Erythroblast (primary cell): Measurements from ENCODE around the gene KRTAP5-3.

ENCODE experiments used
- DNase-seq, 2 experiments: peaks; one replicate each; lab custom pipeline; 2025; lab: John Stamatoyannopoulos, UW
- GATA1 ChIP-seq: IDR thresholded peaks from 2 replicates; pipeline ENCODE4 v1.6.1; 2011; ENCODE audit warnings: low read depth, mild to moderate bottlenecking, control low read depth, low read length, moderate library complexity
- POLR2A ChIP-seq: IDR thresholded peaks from 2 replicates; pipeline ENCODE4 v1.6.1; 2011; ENCODE audit warnings: mild to moderate bottlenecking, low read length

KRTAP5-3 gene

GRCh38 chr11:1564535-1565172 is 43.6 kb downstream of the KRTAP5-3 start:
- TF ChIP-seq POLR2A, result no peak
- TF ChIP-seq GATA1, result no peak
- DNase-seq, result peak in 1 of 2 experiments; percentile 58

DNA sequence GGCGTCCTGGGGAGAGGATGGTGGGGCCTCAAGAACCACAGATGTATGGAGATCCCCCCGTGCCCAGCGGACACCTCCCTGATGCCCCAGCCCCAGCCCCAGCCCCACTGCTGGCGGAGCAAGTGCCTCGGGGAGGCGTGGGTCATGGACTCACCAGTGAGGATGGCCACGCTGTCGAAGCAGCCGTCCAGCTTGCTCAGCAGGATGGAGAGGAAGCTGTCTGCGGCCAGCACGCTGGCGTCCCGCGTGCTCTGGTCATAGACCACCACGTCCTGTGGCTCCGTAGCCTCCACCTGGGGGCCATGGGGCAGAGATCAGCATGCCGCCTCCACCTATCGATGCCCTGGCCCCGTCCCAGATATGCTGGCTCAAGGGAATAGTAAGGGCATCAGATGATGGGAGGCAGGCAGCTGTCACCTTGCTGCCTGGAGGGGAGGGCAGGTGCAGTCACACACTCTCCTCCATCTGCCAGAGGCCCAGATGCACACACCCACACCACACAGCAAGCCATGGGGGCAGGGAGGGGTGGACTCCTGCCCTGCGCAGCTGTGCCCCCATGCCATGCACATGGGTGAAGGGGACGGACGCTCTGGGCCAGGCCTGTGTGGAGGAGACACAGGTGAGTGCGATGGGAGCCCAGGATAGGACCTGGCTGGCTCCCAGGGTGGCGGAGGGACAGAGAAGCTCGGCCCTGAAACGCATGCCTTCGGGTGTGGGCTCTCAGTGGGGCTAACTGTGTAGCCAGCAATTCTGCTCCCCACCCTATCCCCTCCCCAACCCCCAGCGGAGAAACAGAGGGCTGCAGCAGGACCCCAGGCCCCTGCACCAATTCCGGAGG is 44.3 kb downstream of the KRTAP5-3 start:
- DNase-seq, result no peak
- TF ChIP-seq POLR2A (no peak), GATA1 (no peak)

DNA sequence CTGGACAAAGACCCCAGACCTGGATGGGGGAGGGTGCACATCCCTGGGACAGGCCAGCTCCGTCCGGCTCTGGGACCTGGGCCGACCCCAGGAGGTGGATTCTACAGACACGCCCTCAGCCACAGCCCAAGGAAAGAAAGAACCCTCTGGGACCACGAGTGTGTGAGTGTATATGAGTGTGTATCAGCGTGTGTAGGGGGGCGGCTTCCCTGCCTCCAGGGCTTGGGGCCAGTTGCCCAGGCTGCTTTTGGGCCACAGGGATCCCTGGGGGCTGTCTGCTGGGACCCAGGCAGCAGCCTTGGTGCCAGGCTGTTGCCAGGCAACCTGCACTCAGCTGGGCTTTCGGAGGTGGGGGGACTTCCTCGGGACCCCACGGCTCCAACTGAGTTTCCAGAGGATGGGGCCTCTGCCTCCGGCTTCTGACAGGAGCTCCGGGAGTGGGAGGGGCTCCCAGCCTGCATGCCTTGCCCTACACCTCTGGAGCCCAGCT is 45.1 kb downstream of the KRTAP5-3 start:
- no peak for DNase-seq
- TF ChIP-seq POLR2A, result no peak
- no peak for TF ChIP-seq GATA1

DNA sequence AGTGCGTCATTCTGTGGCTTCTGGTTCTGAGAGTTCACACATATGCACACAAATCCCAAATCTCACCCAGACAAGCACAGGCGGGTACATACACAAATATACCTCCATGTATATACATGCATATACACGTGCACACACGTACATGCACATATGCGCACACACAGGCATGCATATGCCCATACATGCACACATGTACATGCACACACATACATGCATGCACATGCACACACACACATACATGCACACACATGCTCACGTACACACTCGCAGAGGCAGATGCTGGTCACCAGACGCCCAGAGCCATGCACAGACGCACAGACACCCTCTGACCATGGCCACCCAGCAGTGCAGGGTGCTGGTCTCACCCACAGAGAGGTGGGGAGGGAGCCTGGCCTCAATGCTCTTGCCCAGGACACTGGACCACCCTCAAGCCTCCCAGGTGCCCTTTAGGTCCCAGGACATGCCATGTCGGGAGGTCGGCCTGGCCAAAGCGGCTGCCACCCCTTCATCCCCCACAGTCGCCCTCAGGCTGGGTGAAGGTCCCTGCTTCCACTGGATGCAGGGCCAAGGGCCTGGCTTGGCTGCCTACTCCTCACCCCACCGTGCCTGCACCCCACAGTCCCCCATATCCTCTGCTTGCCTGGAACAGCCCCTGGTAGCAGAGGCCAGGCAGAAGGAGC is 45.7 kb downstream of the KRTAP5-3 start:
- TF ChIP-seq POLR2A (no peak), GATA1 (no peak)
- DNase-seq, result no peak

DNA sequence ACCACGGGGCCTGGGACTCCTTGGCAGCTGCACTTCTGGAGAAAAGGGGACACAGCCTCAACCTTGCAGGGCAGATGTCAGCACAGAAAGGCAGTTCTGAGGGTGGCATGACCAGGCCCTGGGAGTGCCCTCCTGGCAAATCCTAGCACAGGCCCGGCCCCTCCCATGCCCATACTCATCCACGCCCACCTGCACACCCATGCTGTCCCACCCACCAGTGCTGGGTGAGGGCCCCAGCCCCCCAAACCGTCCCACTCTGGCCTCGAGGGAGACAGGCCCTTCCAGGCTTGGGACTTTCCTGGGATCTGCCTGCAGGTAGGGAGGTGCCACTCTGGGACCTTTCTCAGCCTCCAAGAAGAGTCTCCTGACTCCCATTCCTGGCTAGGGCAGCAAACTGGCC is 46.3 kb downstream of the KRTAP5-3 start:
- no peak for TF ChIP-seq GATA1
- no peak for TF ChIP-seq POLR2A
- DNase-seq, result no peak

DNA sequence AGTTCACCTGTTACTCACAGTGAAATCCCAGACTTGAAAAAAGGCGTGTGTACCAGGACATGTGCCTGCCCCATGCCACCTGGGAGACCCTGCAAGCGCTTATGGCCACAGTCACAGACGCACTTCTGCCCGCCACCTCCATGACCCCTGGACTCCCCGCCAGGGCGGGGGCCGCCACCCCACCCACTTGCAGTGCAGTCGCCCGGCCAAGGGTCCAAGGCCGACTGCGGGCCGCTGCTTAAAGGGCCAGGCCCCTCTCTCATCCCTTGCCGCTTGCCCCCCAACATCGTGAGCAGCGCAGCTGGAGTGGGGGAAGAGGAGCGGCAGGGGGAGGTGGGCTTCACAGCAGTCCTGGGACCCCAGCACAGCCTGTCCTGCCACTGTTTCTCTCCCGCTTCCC is 47.0 kb downstream of the KRTAP5-3 start:
- DNase-seq, result no peak
- no peak for TF ChIP-seq GATA1
- no peak for TF ChIP-seq POLR2A

GRCh38 chr11:1560649-1561251 is 47.5 kb downstream of the KRTAP5-3 start:
- TF ChIP-seq POLR2A, result no peak
- TF ChIP-seq GATA1, result no peak
- DNase-seq, result no peak

GRCh38 chr11:1560002-1560648 is 48.1 kb downstream of the KRTAP5-3 start:
- DNase-seq, result no peak
- no peak for TF ChIP-seq GATA1
- no peak for TF ChIP-seq POLR2A

DNA sequence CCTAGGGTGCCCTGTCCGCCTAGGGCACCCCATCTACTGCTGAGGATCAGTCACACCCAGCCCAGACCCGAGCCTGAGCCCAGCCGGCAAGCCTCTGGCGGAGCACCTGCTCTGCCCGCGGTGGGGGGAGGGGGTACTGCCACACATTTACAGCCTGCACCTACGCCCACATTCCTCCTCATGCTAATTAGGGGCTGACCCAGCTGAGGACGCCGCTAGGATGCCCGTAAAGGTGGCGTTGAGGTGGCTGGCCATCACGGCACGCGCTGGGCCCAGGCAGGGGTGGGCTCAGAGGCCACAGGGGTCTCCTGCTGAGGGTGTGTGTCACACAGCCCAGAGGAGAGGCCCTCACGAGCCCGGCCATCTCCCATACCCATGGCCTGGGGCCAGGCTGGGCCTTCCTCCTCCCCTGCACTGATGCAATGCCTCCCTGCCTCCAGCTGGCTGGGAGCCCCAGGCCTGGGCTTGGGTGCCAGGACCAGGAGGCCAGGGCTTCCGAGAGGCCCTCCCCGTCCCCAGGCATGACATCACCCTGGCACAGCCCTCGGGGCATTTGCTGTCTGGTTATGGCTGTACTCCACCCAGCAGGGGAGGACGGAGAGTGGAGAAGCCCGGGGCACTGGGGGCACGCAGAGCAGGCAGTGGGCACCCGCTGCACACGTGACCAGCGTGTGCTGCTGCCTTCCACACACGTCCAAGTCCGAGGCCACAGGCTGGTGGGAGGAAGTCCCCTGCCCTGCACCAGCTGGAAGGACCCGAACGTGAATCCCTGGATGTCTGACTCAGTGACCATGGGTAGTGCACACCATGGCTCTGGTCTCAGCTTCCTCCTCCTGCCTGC is 48.9 kb downstream of the KRTAP5-3 start:
- TF ChIP-seq GATA1 (no peak), POLR2A (no peak)

GRCh38 chr11:1558775-1559110 is 49.5 kb downstream of the KRTAP5-3 start:
- TF ChIP-seq POLR2A (no peak), GATA1 (no peak)
- DNase-seq, result no peak

More for the DNA sequence above, 48.9 kb downstream of the KRTAP5-3 start:
- DNase-seq, result no peak

- DNase-seq, result no peak
- no peak for TF ChIP-seq POLR2A
Measured at GRCh38 chr11:1557904-1558774, 50.1 kb downstream of the KRTAP5-3 start.
